ENCODE data around the gene TNFSF13. TPM values are rescaled to one million over a fixed set of nuclear protein-coding genes. Genes with fewer than 3 reads are reported as not detected.

Gene TNFSF13
- total RNA-seq, 1 experiment from 2014 or later = 3.2 TPM

DNA sequence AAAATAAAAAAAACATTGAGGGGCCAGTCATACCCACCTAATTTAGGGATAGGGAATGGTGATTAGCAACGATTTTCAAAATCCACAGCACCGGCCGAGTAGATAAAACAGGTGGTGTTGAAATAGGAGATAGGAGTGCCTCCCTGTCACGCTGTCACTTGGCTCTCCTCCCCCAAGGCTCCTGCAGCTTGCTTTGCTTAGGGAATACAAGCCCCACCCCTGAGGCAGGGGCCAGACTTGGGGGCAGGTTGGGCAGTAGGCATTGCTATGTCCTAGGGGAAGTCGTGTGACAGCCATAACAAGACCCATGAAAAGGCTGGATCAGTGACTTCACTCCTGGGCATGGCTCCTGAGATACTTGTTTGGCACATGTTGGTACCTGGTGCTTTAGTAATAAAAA, 48.6 kb upstream of the TNFSF13 start:
- ChIA-PET POLR2A (no interaction called here), CTCF (interaction anchor here (1.0 to 1.8 kb wide), 2 partner anchors 50 to 173 kb away, joined by 3 to 6 read pairs; partner anchors contain the start of gene ACAP1)
- Mint-ChIP-seq H3K36me3 (peaks cover 77% of the 10 kb centered on the region), H3K4me1 (no peaks in the 10 kb centered on the region), H3K27me3 (ENCODE audit: low read depth) (no peaks in the 10 kb centered on the region), H3K4me3 (no peak overlapping the region), H3K9me3 (no peaks in the 10 kb centered on the region), H3K27ac (no peak overlapping the region)
- no peak for ATAC-seq
- DNase-seq (ENCODE audit: low spot score) = no peak
- TF ChIP-seq ZNF219 (CRISPR knock-in tag; IDR thresholded peaks at IDR 0.05; ENCODE audit: borderline replicate concordance) (no peak), FOXK1 (CRISPR knock-in tag; IDR thresholded peaks at IDR 0.05) (no peak), FOXP1 (CRISPR knock-in tag; IDR thresholded peaks at IDR 0.05; ENCODE audit: borderline replicate concordance) (no peak), IRF2 (CRISPR knock-in tag; IDR thresholded peaks at IDR 0.05; ENCODE audit: borderline replicate concordance, low read depth) (no peak), FOXJ3 (CRISPR knock-in tag; IDR thresholded peaks at IDR 0.05; ENCODE audit: borderline replicate concordance) (no peak), ZBTB21 (CRISPR knock-in tag; IDR thresholded peaks at IDR 0.05; ENCODE audit: borderline replicate concordance) (no peak), TEAD1 (CRISPR knock-in tag; IDR thresholded peaks at IDR 0.05) (no peak), ZNF121 (CRISPR knock-in tag; IDR thresholded peaks at IDR 0.05) (no peak), NFYB (CRISPR knock-in tag; conservative IDR thresholded peaks at IDR 0.05; ENCODE audit: low read depth) (no peak), SOX15 (CRISPR knock-in tag; IDR thresholded peaks at IDR 0.05) (no peak), TEAD4 (CRISPR knock-in tag; IDR thresholded peaks at IDR 0.05) (no peak)
- TF ChIP-seq, protein P1, sequence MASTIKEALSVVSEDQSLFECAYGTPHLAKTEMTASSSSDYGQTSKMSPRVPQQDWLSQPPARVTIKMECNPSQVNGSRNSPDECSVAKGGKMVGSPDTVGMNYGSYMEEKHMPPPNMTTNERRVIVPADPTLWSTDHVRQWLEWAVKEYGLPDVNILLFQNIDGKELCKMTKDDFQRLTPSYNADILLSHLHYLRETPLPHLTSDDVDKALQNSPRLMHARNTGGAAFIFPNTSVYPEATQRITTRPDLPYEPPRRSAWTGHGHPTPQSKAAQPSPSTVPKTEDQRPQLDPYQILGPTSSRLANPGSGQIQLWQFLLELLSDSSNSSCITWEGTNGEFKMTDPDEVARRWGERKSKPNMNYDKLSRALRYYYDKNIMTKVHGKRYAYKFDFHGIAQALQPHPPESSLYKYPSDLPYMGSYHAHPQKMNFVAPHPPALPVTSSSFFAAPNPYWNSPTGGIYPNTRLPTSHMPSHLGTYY (CRISPR knock-in tag; IDR thresholded peaks at IDR 0.05) = no peak
- TF ChIP-seq, protein P2, sequence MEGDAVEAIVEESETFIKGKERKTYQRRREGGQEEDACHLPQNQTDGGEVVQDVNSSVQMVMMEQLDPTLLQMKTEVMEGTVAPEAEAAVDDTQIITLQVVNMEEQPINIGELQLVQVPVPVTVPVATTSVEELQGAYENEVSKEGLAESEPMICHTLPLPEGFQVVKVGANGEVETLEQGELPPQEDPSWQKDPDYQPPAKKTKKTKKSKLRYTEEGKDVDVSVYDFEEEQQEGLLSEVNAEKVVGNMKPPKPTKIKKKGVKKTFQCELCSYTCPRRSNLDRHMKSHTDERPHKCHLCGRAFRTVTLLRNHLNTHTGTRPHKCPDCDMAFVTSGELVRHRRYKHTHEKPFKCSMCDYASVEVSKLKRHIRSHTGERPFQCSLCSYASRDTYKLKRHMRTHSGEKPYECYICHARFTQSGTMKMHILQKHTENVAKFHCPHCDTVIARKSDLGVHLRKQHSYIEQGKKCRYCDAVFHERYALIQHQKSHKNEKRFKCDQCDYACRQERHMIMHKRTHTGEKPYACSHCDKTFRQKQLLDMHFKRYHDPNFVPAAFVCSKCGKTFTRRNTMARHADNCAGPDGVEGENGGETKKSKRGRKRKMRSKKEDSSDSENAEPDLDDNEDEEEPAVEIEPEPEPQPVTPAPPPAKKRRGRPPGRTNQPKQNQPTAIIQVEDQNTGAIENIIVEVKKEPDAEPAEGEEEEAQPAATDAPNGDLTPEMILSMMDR (IDR thresholded peaks at IDR 0.05) = no peak
- TF ChIP-seq, protein P3, sequence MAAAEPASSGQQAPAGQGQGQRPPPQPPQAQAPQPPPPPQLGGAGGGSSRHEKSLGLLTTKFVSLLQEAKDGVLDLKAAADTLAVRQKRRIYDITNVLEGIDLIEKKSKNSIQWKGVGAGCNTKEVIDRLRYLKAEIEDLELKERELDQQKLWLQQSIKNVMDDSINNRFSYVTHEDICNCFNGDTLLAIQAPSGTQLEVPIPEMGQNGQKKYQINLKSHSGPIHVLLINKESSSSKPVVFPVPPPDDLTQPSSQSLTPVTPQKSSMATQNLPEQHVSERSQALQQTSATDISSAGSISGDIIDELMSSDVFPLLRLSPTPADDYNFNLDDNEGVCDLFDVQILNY (CRISPR knock-in tag; IDR thresholded peaks at IDR 0.05) = no peak
- TF ChIP-seq, protein P4, sequence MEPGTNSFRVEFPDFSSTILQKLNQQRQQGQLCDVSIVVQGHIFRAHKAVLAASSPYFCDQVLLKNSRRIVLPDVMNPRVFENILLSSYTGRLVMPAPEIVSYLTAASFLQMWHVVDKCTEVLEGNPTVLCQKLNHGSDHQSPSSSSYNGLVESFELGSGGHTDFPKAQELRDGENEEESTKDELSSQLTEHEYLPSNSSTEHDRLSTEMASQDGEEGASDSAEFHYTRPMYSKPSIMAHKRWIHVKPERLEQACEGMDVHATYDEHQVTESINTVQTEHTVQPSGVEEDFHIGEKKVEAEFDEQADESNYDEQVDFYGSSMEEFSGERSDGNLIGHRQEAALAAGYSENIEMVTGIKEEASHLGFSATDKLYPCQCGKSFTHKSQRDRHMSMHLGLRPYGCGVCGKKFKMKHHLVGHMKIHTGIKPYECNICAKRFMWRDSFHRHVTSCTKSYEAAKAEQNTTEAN (CRISPR knock-in tag; IDR thresholded peaks at IDR 0.05) = no peak
- TF ChIP-seq, protein P5, sequence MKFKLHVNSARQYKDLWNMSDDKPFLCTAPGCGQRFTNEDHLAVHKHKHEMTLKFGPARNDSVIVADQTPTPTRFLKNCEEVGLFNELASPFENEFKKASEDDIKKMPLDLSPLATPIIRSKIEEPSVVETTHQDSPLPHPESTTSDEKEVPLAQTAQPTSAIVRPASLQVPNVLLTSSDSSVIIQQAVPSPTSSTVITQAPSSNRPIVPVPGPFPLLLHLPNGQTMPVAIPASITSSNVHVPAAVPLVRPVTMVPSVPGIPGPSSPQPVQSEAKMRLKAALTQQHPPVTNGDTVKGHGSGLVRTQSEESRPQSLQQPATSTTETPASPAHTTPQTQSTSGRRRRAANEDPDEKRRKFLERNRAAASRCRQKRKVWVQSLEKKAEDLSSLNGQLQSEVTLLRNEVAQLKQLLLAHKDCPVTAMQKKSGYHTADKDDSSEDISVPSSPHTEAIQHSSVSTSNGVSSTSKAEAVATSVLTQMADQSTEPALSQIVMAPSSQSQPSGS (CRISPR knock-in tag; IDR thresholded peaks at IDR 0.05; ENCODE audit: borderline replicate concordance, low read depth) = no peak
- TF ChIP-seq, protein P6, sequence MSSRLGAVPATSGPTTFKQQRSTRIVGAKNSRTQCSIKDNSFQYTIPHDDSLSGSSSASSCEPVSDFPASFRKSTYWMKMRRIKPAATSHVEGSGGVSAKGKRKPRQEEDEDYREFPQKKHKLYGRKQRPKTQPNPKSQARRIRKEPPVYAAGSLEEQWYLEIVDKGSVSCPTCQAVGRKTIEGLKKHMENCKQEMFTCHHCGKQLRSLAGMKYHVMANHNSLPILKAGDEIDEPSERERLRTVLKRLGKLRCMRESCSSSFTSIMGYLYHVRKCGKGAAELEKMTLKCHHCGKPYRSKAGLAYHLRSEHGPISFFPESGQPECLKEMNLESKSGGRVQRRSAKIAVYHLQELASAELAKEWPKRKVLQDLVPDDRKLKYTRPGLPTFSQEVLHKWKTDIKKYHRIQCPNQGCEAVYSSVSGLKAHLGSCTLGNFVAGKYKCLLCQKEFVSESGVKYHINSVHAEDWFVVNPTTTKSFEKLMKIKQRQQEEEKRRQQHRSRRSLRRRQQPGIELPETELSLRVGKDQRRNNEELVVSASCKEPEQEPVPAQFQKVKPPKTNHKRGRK (CRISPR knock-in tag; IDR thresholded peaks at IDR 0.05; ENCODE audit: borderline replicate concordance) = no peak

DNA sequence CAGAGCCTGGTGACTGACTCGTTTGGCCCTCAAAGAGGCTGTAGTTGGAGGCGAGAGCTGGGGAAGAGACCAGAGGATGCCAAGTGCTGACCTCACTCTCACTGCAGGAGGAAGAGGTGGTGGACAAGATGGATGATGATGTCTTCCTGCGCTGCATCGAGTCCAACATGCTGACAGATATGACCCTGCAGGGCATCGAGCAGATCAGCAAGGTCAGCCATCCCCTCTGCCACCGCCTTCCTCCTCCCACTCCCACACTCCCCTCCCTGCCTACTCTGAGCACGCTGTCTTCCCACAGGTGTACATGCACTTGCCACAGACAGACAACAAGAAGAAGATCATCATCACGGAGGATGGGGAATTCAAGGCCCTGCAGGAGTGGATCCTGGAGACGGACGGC, 47.4 kb upstream of the TNFSF13 start:
- Mint-ChIP-seq H3K27me3 (ENCODE audit: low read depth) (no peaks in the 10 kb centered on the region), H3K9me3 (no peaks in the 10 kb centered on the region), H3K27ac (no peak overlapping the region), H3K36me3 (peaks cover 68% of the 10 kb centered on the region), H3K4me3 (no peak overlapping the region), H3K4me1 (no peaks in the 10 kb centered on the region)
- ATAC-seq (no peak), DNase-seq (ENCODE audit: low spot score) (no peak)
- POLR2A ChIA-PET = no interaction called here
- CTCF ChIA-PET = interaction anchor here (1.2 kb wide), 1 partner anchor 50 kb away, joined by 3 read pairs; no protein-coding TSS in a partner anchor
- TF ChIP-seq CBFB (CRISPR knock-in tag; IDR thresholded peaks at IDR 0.05; ENCODE audit: low read depth) (no peak), RORB (CRISPR knock-in tag; IDR thresholded peaks at IDR 0.05) (no peak), TCF7 (CRISPR knock-in tag; IDR thresholded peaks at IDR 0.05; ENCODE audit: low read depth) (no peak), NR2C2 (CRISPR knock-in tag; IDR thresholded peaks at IDR 0.05) (no peak)
- TF ChIP-seq, protein P7, sequence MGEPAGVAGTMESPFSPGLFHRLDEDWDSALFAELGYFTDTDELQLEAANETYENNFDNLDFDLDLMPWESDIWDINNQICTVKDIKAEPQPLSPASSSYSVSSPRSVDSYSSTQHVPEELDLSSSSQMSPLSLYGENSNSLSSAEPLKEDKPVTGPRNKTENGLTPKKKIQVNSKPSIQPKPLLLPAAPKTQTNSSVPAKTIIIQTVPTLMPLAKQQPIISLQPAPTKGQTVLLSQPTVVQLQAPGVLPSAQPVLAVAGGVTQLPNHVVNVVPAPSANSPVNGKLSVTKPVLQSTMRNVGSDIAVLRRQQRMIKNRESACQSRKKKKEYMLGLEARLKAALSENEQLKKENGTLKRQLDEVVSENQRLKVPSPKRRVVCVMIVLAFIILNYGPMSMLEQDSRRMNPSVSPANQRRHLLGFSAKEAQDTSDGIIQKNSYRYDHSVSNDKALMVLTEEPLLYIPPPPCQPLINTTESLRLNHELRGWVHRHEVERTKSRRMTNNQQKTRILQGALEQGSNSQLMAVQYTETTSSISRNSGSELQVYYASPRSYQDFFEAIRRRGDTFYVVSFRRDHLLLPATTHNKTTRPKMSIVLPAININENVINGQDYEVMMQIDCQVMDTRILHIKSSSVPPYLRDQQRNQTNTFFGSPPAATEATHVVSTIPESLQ (CRISPR knock-in tag; IDR thresholded peaks at IDR 0.05) = no peak
- TF ChIP-seq, protein P6 (CRISPR knock-in tag; IDR thresholded peaks at IDR 0.05; ENCODE audit: borderline replicate concordance) = no peak
